ENCODE results near the gene SYNPO2. TPM values are rescaled to one million over a fixed set of nuclear protein-coding genes. Genes with fewer than 3 reads are reported as not detected.

Gene SYNPO2
- total RNA-seq, 3 donors from 2014 or later (not counting 1 experiment from before 2014, with no cell fraction given): 0.18 to 0.85 (median 0.56) TPM

DNA sequence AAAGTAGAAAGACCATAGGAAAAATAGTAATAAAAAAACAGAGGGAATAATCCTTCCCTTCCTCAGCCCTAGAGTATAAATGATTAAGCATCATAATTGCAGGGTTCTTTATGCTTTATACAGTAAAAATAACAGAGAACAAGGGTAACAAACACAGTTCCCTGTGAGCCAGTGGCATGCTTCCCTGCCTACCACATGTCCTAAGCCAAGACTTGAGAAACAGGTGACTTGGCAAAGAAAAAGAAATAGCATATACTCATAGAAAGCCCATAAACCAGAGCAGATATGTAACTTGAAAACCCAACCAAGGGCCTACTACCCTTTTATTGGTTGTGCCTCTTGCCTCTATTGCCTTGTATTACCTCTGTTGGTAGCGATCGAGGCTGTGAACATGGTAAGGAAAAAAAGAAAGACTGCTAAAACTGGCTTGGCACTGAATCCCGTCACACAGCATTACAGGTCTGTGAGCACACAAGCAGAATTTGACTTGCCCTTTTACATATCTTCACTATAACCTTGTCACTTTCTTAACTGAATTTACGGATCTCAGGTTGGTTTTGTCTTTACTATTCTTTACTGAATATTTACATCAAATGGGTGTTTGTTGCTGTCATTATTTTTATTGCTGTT is 216.1 kb downstream of the SYNPO2 start:
- Mint-ChIP-seq H3K27ac (no peak overlapping the region), H3K9me3 (no peaks in the 10 kb centered on the region), H3K27me3 (ENCODE audit: low read depth in 2 of 2) (peaks cover 3 to 11% of the 10 kb centered on the region in 2 donors), H3K4me1 (peaks cover 0 to 4% of the 10 kb centered on the region in 2 donors), H3K36me3 (no peaks in the 10 kb centered on the region), H3K4me3 (no peak overlapping the region)
- Histone ChIP-seq H3K4me3 (ENCODE audit: low read length) (no peak overlapping the region), H3K27me3 (ENCODE audit: control insufficient read depth, insufficient read depth, low read length) (no peaks in the 10 kb centered on the region), H3K36me3 (ENCODE audit: control insufficient read depth, insufficient read depth, low read length) (no peaks in the 10 kb centered on the region), H3K27ac (ENCODE audit: low read length) (no peak overlapping the region), H3K4me1 (ENCODE audit: control insufficient read depth, insufficient read depth, low read length) (no peaks in the 10 kb centered on the region), H3K9me3 (ENCODE audit: control insufficient read depth, insufficient read depth, low read length) (no peaks in the 10 kb centered on the region)
- 87% methylated on average over 3 of the region's 4 CpGs for WGBS (ENCODE audit: insufficient coverage)
- intact Hi-C loops (cut with micrococcal nuclease): no loop called here
- ATAC-seq: no peak
- TF ChIP-seq, protein P1, sequence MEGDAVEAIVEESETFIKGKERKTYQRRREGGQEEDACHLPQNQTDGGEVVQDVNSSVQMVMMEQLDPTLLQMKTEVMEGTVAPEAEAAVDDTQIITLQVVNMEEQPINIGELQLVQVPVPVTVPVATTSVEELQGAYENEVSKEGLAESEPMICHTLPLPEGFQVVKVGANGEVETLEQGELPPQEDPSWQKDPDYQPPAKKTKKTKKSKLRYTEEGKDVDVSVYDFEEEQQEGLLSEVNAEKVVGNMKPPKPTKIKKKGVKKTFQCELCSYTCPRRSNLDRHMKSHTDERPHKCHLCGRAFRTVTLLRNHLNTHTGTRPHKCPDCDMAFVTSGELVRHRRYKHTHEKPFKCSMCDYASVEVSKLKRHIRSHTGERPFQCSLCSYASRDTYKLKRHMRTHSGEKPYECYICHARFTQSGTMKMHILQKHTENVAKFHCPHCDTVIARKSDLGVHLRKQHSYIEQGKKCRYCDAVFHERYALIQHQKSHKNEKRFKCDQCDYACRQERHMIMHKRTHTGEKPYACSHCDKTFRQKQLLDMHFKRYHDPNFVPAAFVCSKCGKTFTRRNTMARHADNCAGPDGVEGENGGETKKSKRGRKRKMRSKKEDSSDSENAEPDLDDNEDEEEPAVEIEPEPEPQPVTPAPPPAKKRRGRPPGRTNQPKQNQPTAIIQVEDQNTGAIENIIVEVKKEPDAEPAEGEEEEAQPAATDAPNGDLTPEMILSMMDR (IDR thresholded peaks at IDR 0.05): no peak
- DNase-seq: no peak

DNA sequence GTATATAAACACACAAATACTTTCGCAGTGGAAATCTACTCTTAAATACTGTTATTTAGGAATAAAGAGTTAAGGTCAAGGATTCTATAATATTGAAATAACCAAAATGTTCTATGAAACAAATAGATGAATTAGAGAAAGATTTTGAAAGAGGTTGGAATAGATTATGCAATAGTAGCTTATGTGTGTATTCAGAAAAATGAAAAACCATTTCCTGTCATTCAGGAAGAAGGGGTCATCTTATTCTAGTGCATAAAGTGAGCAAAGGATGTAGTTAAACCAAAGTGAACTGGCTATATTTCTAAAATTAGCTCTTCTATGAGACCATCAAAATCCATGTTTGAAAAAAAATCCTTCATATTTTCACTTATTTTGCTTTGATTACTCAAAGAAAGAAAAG is 217.0 kb downstream of the SYNPO2 start:
- H3K4me3 ChIP-seq (ENCODE audit: low read length): no peak overlapping the region
- no peaks in the 10 kb centered on the region for H3K9me3 Mint-ChIP-seq
- no peaks in the 10 kb centered on the region for H3K36me3 Mint-ChIP-seq
- no peak overlapping the region for H3K4me3 Mint-ChIP-seq
- DNase-seq: no peak
- TF ChIP-seq, protein P1 (IDR thresholded peaks at IDR 0.05): no peak
- H3K4me1 ChIP-seq (ENCODE audit: control insufficient read depth, insufficient read depth, low read length): no peaks in the 10 kb centered on the region
- peaks cover 2 to 6% of the 10 kb centered on the region in 2 donors for H3K27me3 Mint-ChIP-seq (ENCODE audit: low read depth in 2 of 2)
- no peak for ATAC-seq
- H3K9me3 ChIP-seq (ENCODE audit: control insufficient read depth, insufficient read depth, low read length): no peaks in the 10 kb centered on the region
- no peaks in the 10 kb centered on the region for H3K36me3 ChIP-seq (ENCODE audit: control insufficient read depth, insufficient read depth, low read length)
- peaks cover 0 to 4% of the 10 kb centered on the region in 2 donors for H3K4me1 Mint-ChIP-seq
- WGBS (ENCODE audit: insufficient coverage): no CpG with 5 or more reads among the region's 1 CpG
- no peak overlapping the region for H3K27ac ChIP-seq (ENCODE audit: low read length)
- H3K27me3 ChIP-seq (ENCODE audit: control insufficient read depth, insufficient read depth, low read length): no peaks in the 10 kb centered on the region
- no peak overlapping the region for H3K27ac Mint-ChIP-seq
- intact Hi-C loops (cut with micrococcal nuclease): no loop called here

DNA sequence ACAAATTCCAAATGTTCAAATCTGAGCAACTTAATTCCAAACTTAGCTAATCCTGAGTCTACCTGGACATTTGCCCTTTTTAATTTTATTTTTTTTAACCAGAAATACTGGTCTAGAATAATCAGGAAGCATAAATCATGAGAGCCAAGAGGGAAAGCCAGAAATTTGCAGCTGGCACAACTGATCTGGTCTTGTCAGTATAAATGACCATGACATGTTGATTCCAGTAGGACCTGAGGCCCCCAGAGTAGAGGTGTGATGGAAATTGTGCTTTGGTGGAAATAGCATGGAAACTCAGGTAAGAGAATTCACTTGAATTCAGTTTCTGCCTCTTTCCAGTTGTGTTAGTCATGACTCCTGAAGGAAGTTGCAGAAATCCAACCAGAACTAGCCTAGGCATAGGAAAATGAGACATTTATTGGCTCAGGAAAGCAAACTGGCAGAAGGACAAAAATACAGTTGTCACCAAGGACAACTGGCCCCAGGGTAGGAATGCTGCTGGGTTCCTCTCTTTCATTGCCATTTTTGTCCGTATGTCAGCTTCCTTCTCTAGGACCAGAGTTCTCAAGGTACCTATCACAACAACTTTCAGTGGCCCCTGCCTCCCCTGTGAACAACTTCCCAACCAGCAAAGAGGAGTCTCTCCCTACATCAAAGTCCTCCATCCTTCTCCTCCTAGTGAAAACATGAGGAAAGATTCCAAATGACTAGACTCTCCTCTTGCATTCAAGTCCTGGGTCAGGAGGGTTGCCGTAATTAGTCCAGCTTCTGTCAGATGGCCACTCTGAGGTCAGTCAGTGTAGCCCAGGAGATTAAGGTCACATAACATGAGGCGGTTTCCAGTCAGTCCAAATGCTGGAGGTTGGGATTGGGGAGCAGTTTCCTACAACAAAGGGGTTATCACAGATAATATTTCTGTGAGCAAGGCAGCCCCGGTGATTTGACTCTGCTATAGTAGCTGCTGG is 217.7 kb downstream of the SYNPO2 start:
- H3K4me1 ChIP-seq (ENCODE audit: control insufficient read depth, insufficient read depth, low read length): no peaks in the 10 kb centered on the region
- no peak overlapping the region for H3K4me3 Mint-ChIP-seq
- DNase-seq (no peak), ATAC-seq (no peak)
- H3K4me3 ChIP-seq (ENCODE audit: low read length): no peak overlapping the region
- H3K27me3 Mint-ChIP-seq (ENCODE audit: low read depth in 2 of 2): peaks cover 0 to 2% of the 10 kb centered on the region in 2 donors
- intact Hi-C loops (cut with micrococcal nuclease): no loop called here
- H3K9me3 Mint-ChIP-seq: no peaks in the 10 kb centered on the region
- H3K27me3 ChIP-seq (ENCODE audit: control insufficient read depth, insufficient read depth, low read length): no peaks in the 10 kb centered on the region
- H3K36me3 ChIP-seq (ENCODE audit: control insufficient read depth, insufficient read depth, low read length): no peaks in the 10 kb centered on the region
- TF ChIP-seq, protein P1 (IDR thresholded peaks at IDR 0.05): no peak
- H3K36me3 Mint-ChIP-seq: no peaks in the 10 kb centered on the region
- H3K27ac ChIP-seq (ENCODE audit: low read length): no peak overlapping the region
- 87% methylated on average over 3 of the region's 4 CpGs for WGBS (ENCODE audit: insufficient coverage)
- peaks cover 0 to 4% of the 10 kb centered on the region in 2 donors for H3K4me1 Mint-ChIP-seq
- no peak overlapping the region for H3K27ac Mint-ChIP-seq
- H3K9me3 ChIP-seq (ENCODE audit: control insufficient read depth, insufficient read depth, low read length): no peaks in the 10 kb centered on the region

Data from natural killer cell (primary cell).